H1 (cell line): ENCODE results near the gene SPDYC. TPM values are rescaled to one million over a fixed set of nuclear protein-coding genes. Genes with fewer than 3 reads are reported as not detected.

Source experiments
- CTCF ChIA-PET: fragments of 300-600 bp; sonication (Branson Sonifier 250); formaldehyde crosslinking; loops from one replicate; lab custom pipeline; 2021; ENCODE audit not compliant: partially characterized antibody; lab: Charles Lee
- POLR2A ChIA-PET: fragments of 300-600 bp; sonication (Branson Sonifier 250); formaldehyde crosslinking; loops from one replicate; lab custom pipeline; 2021; ENCODE audit warnings: inconsistent platforms; ENCODE audit not compliant: partially characterized antibody; lab: Charles Lee
- DNase-seq, 2 experiments: peaks; one replicate each; pipeline versions ENCODE4 v3.0.0 to v3.0.0-alpha.2; 2010 to 2022; ENCODE audit warnings: low spot score in 2 of 2, low read depth in 1 of 2, mixed read lengths in 1 of 2
- FAIRE-seq: peaks from 2 replicates; lab custom pipeline; 2011; peaks lifted over from hg19 to GRCh38; lab: Jason Lieb, UNC
- H2AFZ ChIP-seq: 2 replicates; pipeline ENCODE4 v1.8.1; 2012; ENCODE audit warnings: low read length, inconsistent platforms
- H2AK5ac ChIP-seq: 2 replicates; pipeline ENCODE4 v1.6.1; 2013; ENCODE audit warnings: low read depth, low read length
- H2BK120ac ChIP-seq: replicated peaks from 2 replicates; pipeline ENCODE3; 2013; ENCODE audit warnings: low read depth, low read length, inconsistent platforms
- H2BK12ac ChIP-seq: 2 replicates; pipeline ENCODE4 v1.6.1; 2013; ENCODE audit warnings: low read depth, low read length
- H2BK15ac ChIP-seq: 2 replicates; pipeline ENCODE4 v1.6.1; 2013; ENCODE audit warnings: low read length
- H2BK20ac ChIP-seq: 2 replicates; pipeline ENCODE4 v1.6.1; 2013; ENCODE audit warnings: low read length
- H2BK5ac ChIP-seq: 2 replicates; pipeline ENCODE4 v1.6.1; 2013; ENCODE audit warnings: low read depth, low read length
- H3K14ac ChIP-seq: 2 replicates; pipeline ENCODE4 v1.6.1; 2013; ENCODE audit warnings: inconsistent platforms; ENCODE audit not compliant: insufficient read length
- H3K18ac ChIP-seq: 2 replicates; pipeline ENCODE4 v1.6.1; 2013; ENCODE audit warnings: low read length; ENCODE audit errors: extremely low read depth
- H3K23ac ChIP-seq: 2 replicates; pipeline ENCODE4 v1.6.1; 2013; ENCODE audit warnings: inconsistent platforms; ENCODE audit not compliant: insufficient read length
- H3K23me2 ChIP-seq: 2 replicates; pipeline ENCODE4 v1.6.1; 2013; ENCODE audit warnings: low read depth, low read length
- H3K27ac ChIP-seq: 2 replicates; pipeline ENCODE4 v1.6.1; 2011; ENCODE audit warnings: low read depth, low read length, inconsistent platforms
- H3K27me3 ChIP-seq, 4 experiments: replicated peaks in 1 of 4; 1 replicate in 1 of 4; 2 replicates in 3 of 4; pipeline versions ENCODE4 v1.6.1 to v1.8.1; 2011 to 2013; ENCODE audit warnings: low read length in 3 of 4, mild to moderate bottlenecking in 3 of 4, inconsistent platforms in 2 of 4, mixed read lengths in 2 of 4, moderate library complexity in 1 of 4; ENCODE audit not compliant: control insufficient read depth in 3 of 4, insufficient read depth in 3 of 4; ENCODE audit errors: extremely low read depth in 1 of 4
- H3K36me3 ChIP-seq, 4 experiments: 2 replicates each; pipeline versions ENCODE4 v1.6.1 to v1.8.1; 2011 to 2013; ENCODE audit warnings: mild to moderate bottlenecking in 4 of 4, low read length in 3 of 4, moderate library complexity in 2 of 4, control low read depth in 1 of 4, inconsistent platforms in 1 of 4; ENCODE audit not compliant: insufficient read depth in 4 of 4, control insufficient read depth in 2 of 4
- H3K4ac ChIP-seq: replicated peaks from 2 replicates; pipeline ENCODE3; 2013; ENCODE audit warnings: low read length, low read depth, mixed read lengths, inconsistent platforms; ENCODE audit not compliant: insufficient read length
- H3K4me1 ChIP-seq, 4 experiments: replicated peaks in 1 of 4; 1 replicate in 1 of 4; 2 replicates in 3 of 4; pipeline versions ENCODE4 v1.6.1 to v1.8.1; 2011 to 2013; ENCODE audit warnings: low read length in 3 of 4, inconsistent platforms in 2 of 4, mixed read lengths in 1 of 4; ENCODE audit not compliant: insufficient read depth in 4 of 4, control insufficient read depth in 3 of 4
- H3K4me2 ChIP-seq, 2 experiments: 2 replicates each; pipeline versions ENCODE4 v1.6.1 to v1.8.1; 2011 to 2013; ENCODE audit warnings: low read depth in 2 of 2, low read length in 2 of 2, control low read depth in 1 of 2, inconsistent platforms in 1 of 2, mild to moderate bottlenecking in 1 of 2; ENCODE audit not compliant: insufficient read depth in 1 of 2
- H3K4me3 ChIP-seq, 4 experiments: fragments of 200-600, 300-600 bp in 1 of 4; sonication (generic), shearing (Covaris generic), sonication (Bioruptor Twin) in 1 of 4; 2 replicates each; pipeline versions ENCODE4 v1.5.1 to v1.8.1; 2011 to 2016; ENCODE audit warnings: low read length in 4 of 4, low read depth in 3 of 4, control low read depth in 2 of 4, inconsistent platforms in 2 of 4, mild to moderate bottlenecking in 2 of 4, mixed read lengths in 1 of 4, moderate library complexity in 1 of 4; ENCODE audit not compliant: insufficient read depth in 2 of 4; ENCODE audit errors: extremely low read depth in 1 of 4
- H3K56ac ChIP-seq: replicated peaks from 2 replicates; pipeline ENCODE3; 2013; ENCODE audit warnings: low read depth, mild to moderate bottlenecking, mixed read lengths, low read length, inconsistent platforms; ENCODE audit not compliant: insufficient read length
- H3K79me1 ChIP-seq: 2 replicates; pipeline ENCODE4 v1.6.1; 2013; ENCODE audit warnings: low read depth, low read length, control low read depth
- H3K79me2 ChIP-seq, 2 experiments: 2 replicates each; pipeline versions ENCODE4 v1.6.1 to v1.8.1; 2012 to 2013; ENCODE audit warnings: low read length in 2 of 2, mild to moderate bottlenecking in 2 of 2, inconsistent platforms in 1 of 2; ENCODE audit not compliant: insufficient read depth in 2 of 2, control insufficient read depth in 1 of 2
- H3K9ac ChIP-seq, 4 experiments: replicated peaks in 1 of 4; 1 replicate in 1 of 4; 2 replicates in 3 of 4; pipeline versions ENCODE4 v1.6.1 to v1.8.1; 2011 to 2013; ENCODE audit warnings: low read depth in 3 of 4, low read length in 3 of 4, control low read depth in 2 of 4, mild to moderate bottlenecking in 2 of 4, moderate library complexity in 2 of 4, inconsistent platforms in 1 of 4; ENCODE audit errors: extremely low read depth in 1 of 4
- H3K9me3 ChIP-seq, 2 experiments: 2 replicates each; pipeline versions ENCODE4 v1.6.1 to v1.8.1; 2012 to 2013; ENCODE audit warnings: mild to moderate bottlenecking in 2 of 2, moderate library complexity in 2 of 2, control low read depth in 1 of 2, inconsistent platforms in 1 of 2, low read depth in 1 of 2, low read length in 1 of 2, mixed read lengths in 1 of 2; ENCODE audit not compliant: insufficient read depth in 2 of 2
- H4K20me1 ChIP-seq, 2 experiments: replicated peaks in 1 of 2; 2 replicates each; pipeline versions ENCODE3 to v1.8.1; 2011 to 2013; ENCODE audit warnings: inconsistent platforms in 2 of 2, low read length in 2 of 2, mild to moderate bottlenecking in 1 of 2; ENCODE audit not compliant: insufficient read depth in 2 of 2, control insufficient read depth in 1 of 2
- H4K5ac ChIP-seq: 2 replicates; pipeline ENCODE4 v1.6.1; 2013; ENCODE audit warnings: low read length, low read depth, mixed read lengths, inconsistent platforms; ENCODE audit not compliant: insufficient read length
- H4K8ac ChIP-seq: 2 replicates; pipeline ENCODE4 v1.8.0; 2013; ENCODE audit warnings: mild to moderate bottlenecking, moderate library complexity, low read length, inconsistent platforms; ENCODE audit not compliant: insufficient read depth; ENCODE audit errors: extremely low read depth
- H4K91ac ChIP-seq: replicated peaks from 2 replicates; pipeline ENCODE3; 2013; ENCODE audit warnings: low read length, mixed read lengths, inconsistent platforms; ENCODE audit not compliant: insufficient read length
- E2F6 ChIP-seq: IDR thresholded peaks from 2 replicates; pipeline ENCODE4 v1.6.1; 2012; ENCODE audit warnings: inconsistent platforms
- WGBS, 2 experiments: shearing (Covaris generic) in 1 of 2; methylation state at CpG; one replicate each; pipeline versions ENCODE4 v1.1.6 to v1.1.7; 2013 to 2015; ENCODE audit warnings: low lambda C conversion rate in 2 of 2, mixed read lengths in 2 of 2, inconsistent platforms in 1 of 2, low coverage in 1 of 2, missing lambda C conversion rate in 1 of 2; ENCODE audit not compliant: insufficient replicate concordance in 2 of 2, insufficient coverage in 1 of 2, insufficient read length in 1 of 2; ENCODE audit errors: extremely low coverage in 1 of 2, missing lambda C conversion rate in 1 of 2; 5-methylcytosine and 5-hydroxymethylcytosine counted together
- polyA plus RNA-seq, 7 experiments: library from polyadenylated mRNA; depleted of rRNA in 3 of 7; stranded (reverse) in 5 of 7; unstranded in 2 of 7; fragments of >200 nt in 5 of 7; fragments of 200-250 nt in 2 of 7; gene quantifications; 1 replicate in 5 of 7; 2 replicates in 1 of 7; 4 replicates in 1 of 7; pipeline versions ENCODE4 v1.2.1 to v1.2.3, GENCODE V29; 2011 to 2013; ENCODE audit warnings: missing spikeins in 2 of 7, mixed read lengths in 2 of 7
- total RNA-seq: library from RNA; stranded (reverse); fragmentation: NEBNext Ultra II Directional; extraction: Animal tissue kit (Norgen Biotek cat#: 25700); gene quantifications from 2 replicates; pipeline ENCODE4 v1.2.1, GENCODE V29; 2021

SPDYC gene
- total and polyA plus RNA-seq, 2 of the 8 experiments (the other 6 are each of a cell fraction or from before 2014, with no cell fraction given) = 0.15 TPM; not detected in 1

DNA sequence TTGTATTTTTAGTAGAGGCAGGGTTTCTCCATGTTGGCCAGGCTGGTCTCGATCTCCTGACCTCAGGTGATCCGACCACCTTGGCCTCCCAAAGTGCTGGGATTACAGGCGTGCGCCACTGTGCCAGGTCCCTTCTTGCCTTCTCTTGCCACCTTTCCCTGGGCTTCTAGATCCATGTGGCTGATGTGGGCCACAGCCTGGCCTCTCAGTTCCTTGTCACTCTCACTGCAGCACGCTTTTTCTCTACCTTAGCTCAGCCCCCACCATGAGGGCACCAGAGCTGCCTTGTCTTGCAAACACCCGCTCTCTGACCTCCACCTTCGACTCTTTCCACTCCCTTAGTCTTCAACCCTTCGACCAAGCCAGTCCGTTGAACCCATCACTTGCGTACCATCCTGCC, 19.2 kb downstream of the SPDYC start:
- H4K5ac ChIP-seq = no peak overlapping the region

More for the DNA sequence above, 19.2 kb downstream of the SPDYC start:
- Histone ChIP-seq H2AFZ (no peak overlapping the region), H3K79me2 (no peaks in the 10 kb centered on the region; a peak in 1 of 4 replicates), H2BK12ac (no peak overlapping the region), H3K4ac (no peak overlapping the region), H3K79me1 (peaks cover 8% of the 10 kb centered on the region; the same call in 1 of the 2 replicates), H3K23me2 (no peaks in the 10 kb centered on the region; the same call in 1 of the 2 replicates), H2AK5ac (no peak overlapping the region), H3K27me3 (no peaks in the 10 kb centered on the region), H2BK20ac (no peak overlapping the region), H3K4me2 (no peak overlapping the region), H3K4me3 (no peak overlapping the region), H3K36me3 (peaks cover 19 to 74% (median 42%) of the 10 kb centered on the region in 4 experiments), H3K4me1 (peaks cover 7 to 22% (median 14%) of the 10 kb centered on the region in 4 experiments), H3K23ac (no peak overlapping the region), H4K20me1 (peaks cover 2 to 5% of the 10 kb centered on the region in 2 experiments), H4K91ac (no peak overlapping the region), H3K27ac (no peak overlapping the region), H3K18ac (no peak overlapping the region), H3K14ac (no peak overlapping the region), H4K8ac (no peak overlapping the region), H3K56ac (no peak overlapping the region), H2BK5ac (no peak overlapping the region), H2BK120ac (no peak overlapping the region), H2BK15ac (no peak overlapping the region), H3K9me3 (no peaks in the 10 kb centered on the region), H3K9ac (no peak overlapping the region; a peak in 1 of 7 replicates)
- WGBS, 2 experiments = 92% methylated on average over 10 of the region's 10 CpGs; no CpG with 5 or more reads in 1 of the 2 experiments
- DNase-seq (no peak), FAIRE-seq (no peak)
- CTCF ChIA-PET = interaction anchor here (1.2 kb wide), 1 partner anchor 16 kb away, joined by 3 read pairs; no protein-coding TSS in a partner anchor
- no peak for TF ChIP-seq E2F6
- POLR2A ChIA-PET = interaction anchor here (0.9 to 1.3 kb wide), 2 partner anchors 9 to 17 kb away, joined by 3 to 4 read pairs; no protein-coding TSS in a partner anchor
